Fibroblast of skin of right quadriceps (primary cell): Measurements from ENCODE around the gene AIFM1.

Experiments used
- DNase-seq: peaks from one replicate; pipeline ENCODE4 v3.0.0-alpha.2; 2013

Gene AIFM1

DNA sequence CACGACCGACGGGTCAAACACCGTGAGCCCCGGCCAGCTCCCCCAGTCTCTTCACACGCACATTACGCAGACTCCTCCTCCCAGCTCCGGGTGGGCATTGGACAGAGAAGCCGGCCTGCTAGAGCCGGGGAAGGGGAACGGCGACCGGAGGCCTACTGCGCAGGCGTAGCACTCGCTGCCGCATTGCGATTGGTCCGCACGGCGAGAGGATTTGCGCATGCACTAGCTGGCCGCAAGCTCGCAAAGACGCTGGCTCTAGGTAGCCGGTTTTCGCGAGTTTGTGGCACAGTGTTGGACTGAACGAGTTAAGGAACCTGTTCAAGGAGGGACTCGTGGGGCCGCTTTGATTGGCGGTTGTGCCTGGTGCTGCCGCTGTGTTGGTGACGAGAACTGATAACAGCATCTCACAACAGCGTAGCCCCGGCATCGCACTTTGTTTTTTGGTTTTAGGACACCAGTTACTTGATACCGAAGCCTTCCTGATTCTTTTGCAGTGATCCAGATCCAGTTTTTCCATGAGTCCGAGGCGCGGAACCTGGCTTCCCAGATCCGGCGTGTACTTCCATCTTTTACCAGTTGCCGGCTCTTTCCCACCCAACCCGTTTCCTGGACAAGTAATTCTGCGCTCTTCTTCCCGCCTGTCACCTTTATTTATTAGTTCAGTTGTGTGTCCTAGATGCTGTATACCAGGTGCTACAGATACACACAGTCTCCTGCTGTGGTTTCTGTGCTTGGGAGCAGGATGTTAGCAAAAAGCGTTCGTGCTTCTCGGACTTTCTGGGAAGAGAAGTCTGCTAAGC is at the start of gene AIFM1:
AIFM1 (minus strand) TSS at position 139 of the 800 bp plus-strand sequence. CDS start 185 bp downstream, outside the sequence.
- peak; percentile 94 for DNase-seq

DNA sequence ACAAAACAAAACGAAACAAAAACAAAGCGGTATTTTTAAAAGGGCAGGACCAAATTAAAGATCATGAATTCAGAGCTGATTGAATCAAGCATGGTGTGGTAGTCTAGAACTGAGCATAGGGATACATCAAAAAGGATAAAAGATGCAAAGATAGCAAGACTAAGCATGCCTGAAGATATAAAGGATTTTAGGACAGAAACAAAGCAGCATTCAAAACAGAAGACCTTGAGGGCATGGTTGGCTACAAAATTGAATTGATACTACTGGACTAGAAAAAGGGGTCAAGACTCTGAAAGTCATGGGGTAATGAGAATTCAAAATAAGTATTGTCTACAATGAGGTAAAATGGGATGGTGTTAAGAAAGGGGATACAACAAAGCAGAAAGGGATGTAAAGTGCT is 47.7 kb upstream of the AIFM1 start:
- DNase-seq = no peak

DNA sequence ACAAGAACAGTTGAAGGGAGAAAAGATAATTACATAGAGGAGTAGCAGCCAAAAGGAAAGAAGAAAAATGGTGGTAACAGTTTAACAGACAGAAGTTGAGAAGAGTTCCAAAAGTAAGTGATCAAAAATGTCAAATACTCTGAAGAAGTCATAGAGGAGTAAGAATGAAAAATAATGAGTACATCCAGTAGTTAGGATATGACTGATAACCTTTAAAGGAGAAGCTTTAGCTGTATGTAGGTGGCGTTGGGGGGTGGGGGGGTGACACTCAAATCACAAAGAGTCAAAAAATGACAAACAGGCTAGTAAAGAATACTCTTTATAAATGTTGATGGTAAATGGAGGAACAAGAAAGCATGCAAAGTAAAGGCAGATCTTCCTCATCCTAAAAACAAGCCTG is 46.7 kb upstream of the AIFM1 start:
- no peak for DNase-seq

DNA sequence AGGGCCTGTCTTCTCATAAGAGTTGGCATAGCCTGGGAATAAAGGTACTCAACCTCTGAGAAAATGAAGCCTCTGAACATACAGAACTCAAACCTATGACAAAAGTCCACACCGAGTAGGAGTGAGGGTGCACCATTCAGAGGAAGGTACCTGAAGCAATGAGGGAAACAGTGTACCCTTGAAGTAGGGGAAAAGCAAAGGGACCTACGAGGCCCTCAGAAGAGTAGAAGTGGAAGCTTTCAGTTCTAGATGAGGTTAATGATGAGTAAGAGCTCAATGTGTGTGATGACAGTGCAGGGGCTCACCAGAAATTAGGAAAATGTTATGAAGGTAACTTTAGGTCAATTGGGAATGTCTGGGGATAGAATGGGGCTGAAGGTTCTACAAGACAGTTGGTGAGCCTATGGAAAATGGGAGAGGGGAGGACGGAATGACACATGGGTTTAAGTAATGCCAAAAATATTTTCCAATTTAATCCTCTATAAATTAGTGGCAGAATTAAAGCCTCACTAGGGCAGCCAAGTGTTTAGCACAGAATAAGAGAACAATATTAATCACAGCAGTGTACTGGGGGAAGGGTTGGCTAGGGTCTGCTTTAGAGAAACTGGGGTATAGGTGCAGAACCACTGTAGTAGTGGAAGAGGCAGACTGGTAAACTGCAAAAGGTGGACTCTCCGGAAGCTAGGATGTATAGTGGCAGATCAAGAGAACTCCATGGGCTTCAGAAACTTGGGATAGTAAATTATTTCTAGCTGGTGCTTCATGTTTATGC is 46.0 kb upstream of the AIFM1 start:
- DNase-seq = no peak

DNA sequence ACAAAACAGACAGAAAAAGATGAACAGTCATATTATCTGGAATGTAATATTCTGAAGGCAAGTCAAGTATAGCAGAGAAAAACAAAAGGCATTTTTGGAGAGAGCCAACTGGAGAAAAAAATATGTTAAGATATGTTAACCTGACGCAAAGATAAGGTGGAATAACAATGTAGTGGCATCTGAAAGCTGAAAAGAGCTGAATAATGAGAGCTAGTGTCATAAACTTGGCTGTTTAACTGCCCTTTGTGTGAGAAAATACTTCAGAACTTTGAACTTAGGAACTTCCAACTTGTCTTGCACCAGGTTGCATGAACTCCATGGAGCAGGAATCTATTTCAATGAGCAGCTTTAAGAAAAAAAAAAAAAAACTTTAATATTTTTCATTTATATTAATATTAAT is 39.0 kb upstream of the AIFM1 start:
- no peak for DNase-seq

DNA sequence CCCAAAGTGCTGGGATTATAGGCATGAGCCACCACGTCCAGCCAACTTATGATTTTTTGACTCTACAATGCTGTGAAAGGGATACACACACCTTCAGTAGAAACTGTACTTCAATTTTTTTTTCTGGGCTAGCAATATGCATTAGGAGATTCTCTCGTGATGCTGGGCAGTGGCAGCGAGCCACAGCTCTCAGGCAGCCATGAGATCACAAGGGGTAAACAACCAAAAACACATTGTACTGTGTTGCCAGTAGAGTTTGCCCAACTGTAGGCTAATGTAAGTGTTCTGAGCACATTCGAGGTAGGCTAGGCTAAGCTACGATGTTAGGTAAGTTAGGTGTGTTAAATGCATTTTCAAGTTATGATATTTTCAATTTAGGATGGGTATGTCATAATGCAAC is 31.8 kb upstream of the AIFM1 start:
- DNase-seq = no peak

DNA sequence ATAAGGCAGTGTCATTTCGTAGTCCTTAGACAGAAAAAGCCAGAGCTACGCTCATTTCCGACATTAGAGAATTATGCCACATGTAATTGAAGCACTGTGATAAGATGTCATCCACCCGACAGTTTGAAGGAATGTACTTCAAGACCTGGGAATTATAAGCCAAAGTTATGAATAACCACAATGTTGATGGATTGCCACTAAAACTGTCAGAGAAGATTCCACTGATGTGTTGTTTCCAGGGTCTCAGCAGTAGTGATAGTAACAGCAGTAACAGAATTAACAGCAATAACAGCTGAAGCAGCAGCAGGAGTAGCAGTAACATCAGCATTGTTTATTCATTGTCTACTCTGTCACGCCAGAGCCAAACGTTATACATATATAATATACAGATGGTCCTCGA is 30.8 kb upstream of the AIFM1 start:
- peak; percentile 71 for DNase-seq

DNA sequence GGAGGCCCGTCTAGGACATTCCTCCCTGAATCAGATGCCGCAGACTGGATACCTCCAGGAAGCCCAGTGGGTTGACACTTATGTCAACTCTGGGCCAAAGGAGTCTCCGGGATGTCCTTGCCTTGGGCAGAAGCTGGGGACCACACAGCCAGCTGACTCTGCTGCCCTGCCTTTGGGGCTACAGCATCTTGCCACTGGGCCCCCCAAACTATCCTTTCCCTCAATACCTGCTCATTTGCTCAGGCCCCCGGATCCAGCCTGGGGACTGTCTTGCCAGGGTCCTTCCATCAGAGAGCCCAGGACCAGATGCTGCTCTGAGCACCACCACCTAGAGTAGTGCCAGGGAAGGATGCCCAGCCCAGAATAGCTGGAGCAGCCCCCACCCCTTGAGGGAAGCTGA is 25.2 kb upstream of the AIFM1 start:
- no peak for DNase-seq

DNA sequence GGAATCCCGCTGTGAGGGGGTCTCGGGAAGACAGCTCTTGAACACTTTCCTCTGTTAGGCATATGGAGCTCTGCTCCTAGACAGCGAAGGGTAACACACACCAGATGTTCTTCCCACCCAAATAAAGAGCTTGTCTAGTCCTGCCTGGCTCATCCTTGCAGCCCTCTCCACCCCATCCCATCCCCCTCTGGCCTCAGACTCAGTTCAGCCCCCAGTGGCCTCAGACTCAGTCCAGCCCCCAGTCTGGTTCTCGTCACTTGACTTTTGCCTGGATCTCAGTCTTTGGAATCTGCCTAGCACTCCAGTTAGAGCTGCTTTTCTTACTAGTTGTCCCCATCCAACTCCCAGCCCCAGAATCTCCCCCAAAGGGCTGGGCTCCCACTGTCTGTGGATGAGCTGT is 21.0 kb upstream of the AIFM1 start:
- no peak for DNase-seq

DNA sequence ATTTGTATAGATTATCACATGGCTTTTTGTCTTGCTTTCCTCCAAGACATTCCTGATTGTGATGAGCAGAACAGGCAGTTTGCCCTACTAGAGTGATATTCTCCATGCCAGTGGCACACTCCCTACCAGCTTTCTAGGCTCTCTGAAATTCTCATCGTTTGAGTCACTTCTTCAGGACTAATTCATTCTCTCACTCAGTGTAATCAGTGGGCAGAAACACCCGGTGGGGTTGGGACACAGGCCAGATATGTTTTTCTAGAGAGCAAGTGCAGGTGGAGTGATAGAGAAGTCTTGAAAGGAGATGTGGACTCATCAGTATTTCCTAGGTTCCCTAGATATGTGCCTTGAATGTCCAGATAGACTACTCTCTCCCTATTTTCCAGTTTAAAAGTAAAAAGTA is 19.2 kb upstream of the AIFM1 start:
- DNase-seq = no peak

DNA sequence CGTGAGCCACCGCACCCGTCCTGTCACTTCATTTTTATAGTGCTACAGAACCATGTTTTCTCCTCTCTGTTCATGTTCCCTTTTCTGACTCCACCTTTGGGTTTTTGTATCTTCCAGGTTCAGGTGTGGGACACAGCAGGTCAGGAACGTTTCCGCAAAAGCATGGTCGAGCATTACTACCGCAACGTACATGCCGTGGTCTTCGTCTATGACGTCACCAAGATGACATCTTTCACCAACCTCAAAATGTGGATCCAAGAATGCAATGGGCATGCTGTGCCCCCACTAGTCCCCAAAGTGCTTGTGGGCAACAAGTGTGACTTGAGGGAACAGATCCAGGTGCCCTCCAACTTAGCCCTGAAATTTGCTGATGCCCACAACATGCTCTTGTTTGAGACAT is 18.5 kb upstream of the AIFM1 start:
- DNase-seq = no peak

DNA sequence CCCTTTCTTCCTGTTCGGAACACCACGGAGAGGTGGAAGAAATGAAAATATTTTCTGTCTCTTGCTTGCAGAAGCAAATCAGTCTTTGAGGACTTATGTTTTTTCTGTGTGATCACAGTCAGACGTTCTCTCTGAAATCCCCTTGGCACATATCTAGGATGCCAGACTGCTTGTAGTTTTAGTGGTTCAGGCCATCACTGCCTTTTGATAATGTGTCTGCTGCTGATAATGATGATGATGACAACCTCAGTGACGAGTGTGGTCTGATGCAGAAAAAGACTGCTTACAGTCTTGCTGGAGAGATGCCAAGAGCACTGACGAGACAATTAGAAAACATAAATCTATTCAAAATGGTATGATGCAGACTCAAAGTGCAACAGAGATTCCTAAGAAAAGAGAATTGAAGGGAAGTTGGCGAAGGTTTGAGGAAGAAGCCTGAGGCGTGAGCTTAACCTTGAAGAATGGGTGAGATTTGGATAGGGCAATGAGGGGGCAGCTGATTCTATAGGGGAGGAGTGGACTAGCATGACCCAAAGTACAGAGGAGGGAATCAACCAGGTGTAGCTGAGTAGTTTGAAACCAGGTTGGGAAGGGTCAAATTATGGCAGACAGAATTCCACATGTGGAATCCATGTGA is 14.1 kb upstream of the AIFM1 start:
- peak; percentile 54 for DNase-seq

DNA sequence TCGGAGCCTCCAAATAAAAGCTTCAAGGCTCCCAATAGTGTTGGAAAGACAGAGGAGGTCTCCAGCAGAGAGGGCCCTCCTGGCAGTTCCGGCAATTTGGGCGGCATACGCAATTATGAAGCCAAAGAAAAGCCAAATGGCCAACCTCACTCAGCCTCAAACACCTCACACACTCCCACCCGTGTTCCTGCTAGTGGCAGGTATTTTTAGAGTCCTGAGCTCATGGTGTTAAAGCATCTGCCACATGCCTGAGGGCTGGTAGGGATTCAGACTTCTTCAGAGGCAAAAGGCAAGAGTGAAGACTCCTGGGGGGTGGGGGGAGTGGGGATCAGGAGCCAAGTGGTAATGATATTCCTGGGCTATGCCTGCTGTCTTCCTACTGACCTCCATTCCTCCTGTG is 13.5 kb upstream of the AIFM1 start:
- no peak for DNase-seq

DNA sequence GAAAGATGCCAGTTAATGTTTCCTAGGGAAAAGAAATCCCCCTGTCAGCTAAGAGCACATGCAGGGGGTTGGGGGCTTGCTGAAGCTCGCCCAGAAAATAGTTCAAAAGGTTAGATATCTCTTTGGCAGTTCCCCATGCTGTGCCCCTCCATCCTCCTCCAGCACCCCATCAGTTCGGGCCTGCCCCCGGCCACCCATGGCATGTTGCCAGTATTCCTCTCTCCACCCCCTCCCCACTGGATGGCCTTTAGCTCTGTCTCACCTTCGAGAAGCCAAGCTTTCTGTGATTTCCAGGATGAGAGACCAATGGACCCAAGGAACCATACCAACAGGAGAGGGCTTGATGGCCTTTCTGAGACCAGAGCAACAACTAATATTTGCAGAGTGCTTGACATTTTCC is 11.3 kb upstream of the AIFM1 start:
- no peak for DNase-seq

DNA sequence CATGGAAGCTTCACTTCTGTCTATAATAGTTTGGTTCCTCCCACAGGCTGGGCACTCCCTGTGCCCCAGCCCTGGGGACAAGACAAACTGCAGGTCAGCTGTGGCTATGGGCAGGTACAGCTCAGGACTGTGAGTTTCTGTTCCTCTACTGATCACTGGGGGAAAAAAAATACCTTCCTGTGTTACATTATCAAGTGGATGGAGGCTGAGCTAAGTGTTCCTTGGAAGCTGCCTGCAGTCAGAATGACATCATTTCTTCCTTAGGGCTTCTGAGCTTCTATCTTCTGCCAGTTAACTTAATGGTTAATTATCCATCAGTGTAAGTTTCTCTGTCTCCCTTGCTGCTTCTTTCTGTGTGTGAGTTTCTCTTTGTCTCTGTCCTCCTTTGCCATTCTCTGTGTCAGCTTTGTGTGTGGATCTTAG is 10.7 kb upstream of the AIFM1 start:
- no peak for DNase-seq

DNA sequence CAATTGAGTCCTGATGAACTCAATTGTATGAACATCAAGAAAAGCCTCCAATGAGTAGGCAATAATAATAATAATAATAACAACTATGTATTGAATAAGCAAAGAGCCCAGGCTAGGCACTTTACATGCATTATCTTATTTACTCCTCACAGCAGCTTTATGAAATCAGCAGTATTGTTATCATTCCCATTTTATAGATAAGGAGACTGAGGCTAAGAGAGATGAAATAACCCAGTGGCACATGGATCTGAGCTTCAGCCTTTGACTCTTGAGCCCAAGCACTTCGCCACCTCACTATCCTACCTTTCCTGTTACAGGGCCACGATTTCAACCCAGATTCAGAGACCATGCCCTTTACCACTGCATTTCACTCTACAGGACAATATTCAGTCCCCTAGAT is 9.3 kb upstream of the AIFM1 start:
- no peak for DNase-seq

DNA sequence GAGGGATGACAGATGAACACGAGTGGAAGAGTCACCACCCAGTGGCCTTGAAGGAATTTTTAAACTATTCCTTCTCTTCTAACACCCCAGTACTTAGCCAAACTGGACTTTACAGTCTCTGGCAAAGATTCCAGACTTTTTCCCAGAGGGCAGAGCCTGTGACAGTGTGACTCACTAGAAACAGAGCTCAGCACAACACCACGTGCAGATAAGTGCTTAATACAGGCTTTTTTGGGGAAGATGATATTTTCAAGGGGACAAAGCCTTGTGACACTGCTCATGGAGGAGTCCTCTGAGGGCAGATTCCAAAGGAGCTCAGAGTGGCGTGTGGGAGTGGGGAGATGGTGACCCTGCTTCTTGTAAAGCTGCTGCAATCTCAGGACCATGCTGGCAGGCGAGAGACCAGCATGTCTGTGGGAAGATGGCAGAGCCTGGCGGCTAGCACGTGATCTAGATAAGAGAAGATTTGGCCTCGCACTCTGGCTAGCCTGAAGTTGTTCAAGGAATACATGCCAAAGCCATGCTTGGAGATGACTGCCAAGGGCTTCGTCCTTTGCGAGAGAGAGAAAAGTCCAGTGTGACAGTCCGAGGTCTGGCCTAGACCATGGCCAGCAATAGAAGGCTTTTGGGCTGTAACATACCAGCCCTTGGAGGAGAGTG is 8.5 kb upstream of the AIFM1 start:
- peak; percentile 46 for DNase-seq

DNA sequence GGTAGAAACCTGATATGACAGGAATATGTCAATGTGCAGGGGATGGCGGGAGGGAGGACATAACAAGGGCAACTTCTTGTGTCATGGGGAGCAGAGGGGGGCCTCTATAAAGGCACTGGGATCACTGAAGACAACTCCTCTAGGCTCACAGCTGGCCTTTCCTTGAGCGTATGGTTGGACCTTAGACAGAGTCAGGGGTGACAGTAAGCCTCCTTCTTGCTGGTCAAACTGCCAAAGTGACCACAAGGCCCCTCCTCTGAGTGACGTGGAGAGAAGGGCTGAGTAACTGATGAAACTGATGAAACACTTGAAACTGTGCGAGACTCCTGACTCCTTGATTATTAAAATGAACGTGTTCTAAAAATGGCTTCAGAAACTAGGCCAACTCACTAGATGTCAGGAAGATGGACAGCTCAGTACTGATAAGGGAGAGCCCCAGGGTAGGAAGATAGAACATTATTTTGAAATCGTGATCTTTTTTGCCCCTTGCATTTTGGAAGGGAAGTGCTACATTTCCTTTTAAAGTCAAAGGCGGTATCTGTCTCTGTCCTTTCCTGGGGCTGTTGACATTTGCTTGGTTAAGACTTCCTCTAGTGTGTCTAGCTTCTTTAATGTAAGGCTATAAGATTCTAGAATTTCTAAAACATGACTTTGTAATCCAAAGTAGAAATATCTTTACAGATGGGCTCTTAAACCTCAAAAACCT is 7.7 kb upstream of the AIFM1 start:
- peak; percentile 55 for DNase-seq

DNA sequence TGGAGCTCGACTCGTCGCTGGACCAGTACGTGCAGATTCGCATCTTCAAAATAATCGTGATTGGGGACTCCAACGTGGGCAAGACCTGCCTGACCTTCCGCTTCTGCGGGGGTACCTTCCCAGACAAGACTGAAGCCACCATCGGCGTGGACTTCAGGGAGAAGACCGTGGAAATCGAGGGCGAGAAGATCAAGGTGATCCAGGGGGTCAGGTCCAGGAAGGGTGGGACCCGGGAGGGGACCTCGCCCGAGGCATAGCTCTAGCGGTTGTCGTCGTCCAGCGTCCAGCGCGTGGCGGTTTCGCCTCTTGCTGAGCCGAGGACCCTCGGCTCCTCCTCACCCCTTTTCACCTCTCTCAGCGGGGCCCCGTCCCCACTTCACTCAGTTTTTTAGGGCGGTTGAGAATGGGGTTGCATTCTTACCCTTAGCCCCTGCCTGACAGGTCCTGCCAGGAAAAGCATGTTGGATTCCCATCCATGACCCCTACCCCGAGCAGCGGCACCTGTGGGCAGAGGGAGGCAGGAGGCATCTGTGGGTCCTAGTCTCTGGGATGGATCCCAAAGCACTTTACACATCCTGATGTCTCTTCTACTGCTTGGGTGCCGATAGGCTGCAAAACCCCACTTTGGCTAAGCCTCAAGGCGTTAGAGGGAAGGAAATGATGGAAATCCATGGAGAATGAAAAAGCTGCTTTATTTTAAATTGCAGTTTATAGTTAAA is 6.6 kb upstream of the AIFM1 start:
- DNase-seq = no peak

DNA sequence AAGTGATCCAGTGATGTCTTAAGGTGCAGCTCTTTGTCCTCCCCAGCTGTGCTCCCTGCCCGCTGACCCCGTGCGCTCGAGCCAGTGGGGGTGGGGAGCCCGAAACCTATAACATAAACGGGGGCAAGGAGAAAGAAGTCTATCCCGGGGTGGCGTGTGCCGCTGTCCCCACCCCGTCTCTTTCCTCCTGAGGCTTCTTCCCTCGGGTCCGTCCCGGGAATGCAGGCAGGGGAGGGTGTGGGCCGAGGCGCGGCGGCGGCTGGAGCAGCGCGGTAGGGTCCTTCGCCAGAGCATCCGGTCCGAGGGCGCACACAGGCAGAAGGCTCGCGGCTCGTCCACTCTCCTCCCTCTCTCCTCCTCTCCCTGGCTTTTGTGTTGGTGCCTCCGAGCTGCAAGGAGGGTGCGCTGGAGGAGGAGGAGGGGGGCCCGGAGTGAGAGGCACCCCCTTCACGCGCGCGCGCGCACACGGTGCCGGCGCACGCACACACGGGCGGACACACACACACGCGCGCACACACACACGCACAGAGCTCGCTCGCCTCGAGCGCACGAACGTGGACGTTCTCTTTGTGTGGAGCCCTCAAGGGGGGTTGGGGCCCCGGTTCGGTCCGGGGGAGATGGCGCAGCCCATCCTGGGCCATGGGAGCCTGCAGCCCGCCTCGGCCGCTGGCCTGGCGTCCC is 5.9 kb upstream of the AIFM1 start, which contains the start of gene RAB33A:
RAB33A (plus strand) TSS at position 517 of the 681 bp plus-strand sequence; CDS start at position 618, 101 bp downstream.
- no peak for DNase-seq

DNA sequence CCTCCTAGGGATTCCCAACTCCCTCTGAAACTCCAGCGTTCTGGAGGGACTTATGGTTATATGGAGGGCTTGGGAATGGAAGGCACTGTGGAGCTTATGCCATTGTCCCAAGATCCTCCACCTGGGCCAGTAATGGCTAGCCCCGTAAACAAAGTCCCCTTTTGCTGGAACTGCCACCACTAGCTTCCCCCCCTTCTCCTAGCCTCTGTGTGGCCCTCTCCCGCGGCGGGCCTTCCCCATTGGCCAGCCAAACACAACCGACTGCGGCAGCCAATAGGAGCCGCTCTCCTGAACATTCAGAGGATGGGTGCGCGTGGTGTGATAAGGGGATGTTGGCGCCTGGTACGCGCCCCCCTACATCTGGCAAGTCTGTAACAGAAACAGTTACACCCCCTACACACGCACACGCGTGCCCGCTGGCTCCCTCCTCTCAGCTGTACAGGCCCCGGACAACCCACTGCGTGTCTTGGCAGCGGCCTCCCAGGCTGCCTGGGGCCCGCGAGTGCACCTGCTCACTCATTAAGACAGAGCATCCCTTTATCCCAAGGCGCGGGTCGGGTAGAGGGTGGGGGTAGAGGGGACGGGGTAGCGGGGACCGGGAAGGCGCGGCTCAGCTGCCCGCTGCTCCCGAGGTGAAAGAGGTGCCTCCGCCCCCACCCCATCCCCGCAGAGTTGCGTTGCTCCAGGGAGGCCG is 5.3 kb upstream of the AIFM1 start:
- no peak for DNase-seq
